GM10266 (cell line): ENCODE data around the gene GRM1.

ENCODE experiments used
- DNase-seq: peaks from one replicate; pipeline ENCODE4 v3.0.0; 2012; ENCODE audit errors: extremely low spot score
- CTCF ChIP-seq: IDR thresholded peaks from 2 replicates; pipeline ENCODE4 v1.5.1; 2012; ENCODE audit warnings: mild to moderate bottlenecking, low read depth; ENCODE audit not compliant: control insufficient read depth, insufficient read depth; ENCODE audit errors: missing control alignments

GRM1 gene

GRCh38 chr6:146470091-146470770 is 441.4 kb downstream of the GRM1 start:
- TF ChIP-seq CTCF: no peak
- DNase-seq: no peak

- no peak for DNase-seq
- TF ChIP-seq CTCF: no peak
These were observed 444.1 kb downstream of the GRM1 start for GRCh38 chr6:146472918-146473317.

GRCh38 chr6:146481527-146481926 is 452.7 kb downstream of the GRM1 start:
- DNase-seq: no peak
- no peak for TF ChIP-seq CTCF

DNA sequence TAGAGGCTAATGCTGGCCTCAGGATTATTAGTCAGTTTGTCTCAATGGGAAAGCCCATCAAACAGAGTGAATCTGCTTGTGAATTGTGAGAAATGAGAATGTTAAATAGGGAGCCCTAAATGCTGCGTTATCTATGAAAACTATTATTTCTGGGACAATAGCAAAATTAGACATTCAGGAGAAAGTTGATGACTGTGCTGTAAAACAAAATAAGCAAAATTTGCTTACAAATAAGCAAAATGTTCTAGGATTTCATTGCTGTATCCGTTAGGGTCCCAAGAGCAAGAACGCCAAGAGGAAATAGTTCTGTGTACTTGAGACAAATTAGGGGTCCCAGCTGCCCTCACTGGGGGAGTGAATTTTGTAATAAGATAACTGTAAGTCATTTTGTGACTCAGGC is 455.5 kb downstream of the GRM1 start:
- DNase-seq: no peak
- TF ChIP-seq CTCF: no peak
